C1 segment of cervical spinal cord (tissue), 14 donors: ENCODE measurements around the gene ERO1B.

Experiments used
- DNase-seq, 14 donors: peaks; one replicate each; lab custom pipeline; 2025; lab: John Stamatoyannopoulos, UW

The ERO1B gene

GRCh38 chr1:236253918-236254637 is 27.7 kb downstream of the ERO1B start:
- no peak for DNase-seq

- no peak for DNase-seq
Measured at GRCh38 chr1:236253119-236253518, 28.6 kb downstream of the ERO1B start.

- DNase-seq, result no peak
Measured at GRCh38 chr1:236251587-236251986, 30.2 kb downstream of the ERO1B start.

GRCh38 chr1:236247286-236247685 is 34.5 kb downstream of the ERO1B start:
- DNase-seq, result no peak

- DNase-seq, result no peak
Measured at GRCh38 chr1:236242568-236242967, 39.2 kb downstream of the ERO1B start.

GRCh38 chr1:236240675-236241074 is 41.1 kb downstream of the ERO1B start:
- no peak for DNase-seq

GRCh38 chr1:236239092-236239585 is 42.6 kb downstream of the ERO1B start:
- no peak for DNase-seq

GRCh38 chr1:236235116-236235515 is 46.6 kb downstream of the ERO1B start:
- DNase-seq, result no peak

- no peak for DNase-seq
Measured at GRCh38 chr1:236228411-236228810, 53.3 kb downstream of the ERO1B start.

GRCh38 chr1:236222632-236223031 is 59.1 kb downstream of the ERO1B start:
- no peak for DNase-seq

- no peak for DNase-seq
Measured at GRCh38 chr1:236220473-236220872, 61.3 kb downstream of the ERO1B start.

- no peak for DNase-seq
Measured at GRCh38 chr1:236214761-236215160, 67.0 kb downstream of the ERO1B start.

- no peak for DNase-seq
Measured at GRCh38 chr1:236213534-236213933, 68.2 kb downstream of the ERO1B start.

GRCh38 chr1:236211815-236212214 is 69.9 kb downstream of the ERO1B start:
- no peak for DNase-seq

GRCh38 chr1:236209713-236210112 is 72.0 kb downstream of the ERO1B start:
- DNase-seq, result no peak

- DNase-seq, result no peak
Measured at GRCh38 chr1:236209185-236209584, 72.6 kb downstream of the ERO1B start.

GRCh38 chr1:236207569-236207968 is 74.2 kb downstream of the ERO1B start:
- DNase-seq, result no peak

GRCh38 chr1:236207121-236207520 is 74.6 kb downstream of the ERO1B start:
- no peak for DNase-seq

GRCh38 chr1:236206548-236206947 is 75.2 kb downstream of the ERO1B start:
- DNase-seq, result peak in 5 of 14 donors; percentile 1 to 13 (median 3)

GRCh38 chr1:236204656-236205055 is 77.1 kb downstream of the ERO1B start:
- DNase-seq, result no peak

GRCh38 chr1:236204039-236204438 is 77.7 kb downstream of the ERO1B start:
- no peak for DNase-seq

GRCh38 chr1:236201786-236202185 is 80.0 kb downstream of the ERO1B start:
- no peak for DNase-seq

- DNase-seq, result no peak
Measured at GRCh38 chr1:236200925-236201324, 80.8 kb downstream of the ERO1B start.

GRCh38 chr1:236193184-236193583 is 88.6 kb downstream of the ERO1B start:
- DNase-seq, result no peak
